ENCODE measurements around the gene THAP8. TPM values are rescaled to one million over a fixed set of nuclear protein-coding genes. Genes with fewer than 3 reads are reported as not detected.

The THAP8 gene
- total and polyA plus RNA-seq, 2 of the 4 experiments (the other 2 are of a cell fraction): 1.8 to 5.9 TPM

- TF ChIP-seq USF2 (IDR thresholded peaks at IDR 0.05; ENCODE audit: low read depth, low read length) (no peak), RFX5 (IDR thresholded peaks at IDR 0.05; ENCODE audit: low read depth, low read length) (no peak), SMC3 (IDR thresholded peaks at IDR 0.05; ENCODE audit: low read depth, low read length) (no peak), MXI1 (IDR thresholded peaks at IDR 0.05; ENCODE audit: borderline replicate concordance, low read depth, low read length) (no peak), RAD21 (IDR thresholded peaks at IDR 0.05; ENCODE audit: low read length) (no peak), BHLHE40 (IDR thresholded peaks at IDR 0.05; ENCODE audit: low read depth, low read length) (no peak), POLR2A (IDR thresholded peaks at IDR 0.05; ENCODE audit: low read depth, low read length) (no peak), CTCF (conservative IDR thresholded peaks at IDR 0.05; ENCODE audit: low read depth, low read length) (no peak), CHD1 (IDR thresholded peaks at IDR 0.05; ENCODE audit: low read depth, low read length) (no peak), FOS (IDR thresholded peaks at IDR 0.05; ENCODE audit: low read depth, low read length) (no peak), RCOR1 (IDR thresholded peaks at IDR 0.05; ENCODE audit: insufficient replicate concordance, low read length) (no peak), MAZ (IDR thresholded peaks at IDR 0.05; ENCODE audit: borderline replicate concordance, low read depth, low read length) (no peak), ELK1 (IDR thresholded peaks at IDR 0.05; ENCODE audit: borderline replicate concordance, low read depth, low read length) (no peak), NFE2L2 (IDR thresholded peaks at IDR 0.05; ENCODE audit: low read depth, low read length) (no peak), MAFK (IDR thresholded peaks at IDR 0.05; ENCODE audit: low read depth, low read length) (no peak), CEBPB (IDR thresholded peaks at IDR 0.05; ENCODE audit: low read depth, low read length) (no peak)
- ChIA-PET POLR2A (ENCODE audit: unreplicated experiment) (no interaction called here), CTCF (no interaction called here)
- no peak for ATAC-seq (ENCODE audit: low read depth)
- Histone ChIP-seq H3K36me3 (ENCODE audit: control insufficient read depth, insufficient read depth, low read length) (no peaks in the 10 kb centered on the region), H3K56ac (ENCODE audit: extremely low read depth, insufficient read depth, low read length) (no peak overlapping the region), H3K79me1 (ENCODE audit: low read depth in 1 of 2, low read length in 2 of 2) (peaks cover 7 to 14% of the 10 kb centered on the region in 2 experiments; a peak in 3 of 4 replicates), H2AK9ac (replicated peaks; ENCODE audit: low read depth, low read length, poor library complexity) (no peak overlapping the region), H3K14ac (replicated peaks; ENCODE audit: low read depth, low read length) (no peak overlapping the region), H3K4me1 (ENCODE audit: control insufficient read depth, insufficient read depth, low read length) (peaks cover 7% of the 10 kb centered on the region; the same call in 1 of the 2 replicates), H3K4me3 (ENCODE audit: insufficient read depth, low read depth, low read length) (no peak overlapping the region), H2AFZ (replicated peaks; ENCODE audit: low read length, poor library complexity) (no peak overlapping the region), H2BK20ac (ENCODE audit: low read depth, low read length) (no peak overlapping the region), H3K18ac (ENCODE audit: low read depth, low read length) (no peak overlapping the region), H3K4me2 (ENCODE audit: low read depth, low read length) (no peak overlapping the region), H4K91ac (ENCODE audit: insufficient read depth, low read depth, low read length) (no peak overlapping the region), H2BK15ac (ENCODE audit: low read depth, low read length) (no peak overlapping the region), H4K8ac (ENCODE audit: low read depth in 2 of 2, low read length in 2 of 2) (no peak overlapping the region), H2BK120ac (ENCODE audit: low read depth, low read length) (no peak overlapping the region), H4K5ac (ENCODE audit: low read depth, low read length) (no peak overlapping the region), H3K9ac (ENCODE audit: low read depth, low read length) (no peak overlapping the region), H3K27me3 (ENCODE audit: control insufficient read depth, insufficient read depth, low read length) (no peaks in the 10 kb centered on the region), H2AK5ac (ENCODE audit: low read depth, low read length) (no peak overlapping the region), H3K23ac (ENCODE audit: low read depth, low read length) (no peak overlapping the region), H2BK5ac (ENCODE audit: low read depth, low read length, poor library complexity, severe bottlenecking) (no peak overlapping the region), H3K4ac (ENCODE audit: low read depth, low read length) (no peak overlapping the region), H3K27ac (ENCODE audit: insufficient read depth, low read length) (no peak overlapping the region), H3K9me3 (ENCODE audit: control insufficient read depth, insufficient read depth, low read length) (no peaks in the 10 kb centered on the region), H3K9me1 (ENCODE audit: insufficient read depth, low read length) (peaks cover 6% of the 10 kb centered on the region), H4K20me1 (ENCODE audit: insufficient read depth, low read length) (no peaks in the 10 kb centered on the region)
- no peak for DNase-seq
- no TSS peak for BruUV-seq (replicated peaks)
- WGBS, 2 experiments (ENCODE audit: extremely low coverage in 2 of 2, insufficient read length in 1 of 2): 100% methylated on average over 3 of the region's 11 CpGs; no CpG with 5 or more reads in 1 of the 2 experiments
- intact Hi-C loops (cut with micrococcal nuclease) (no loop called here), in situ Hi-C loops (cut with MboI; ENCODE audit: low sequenced_read_pairs) (no loop called here), dilution Hi-C loops (cut with HindIII; ENCODE audit: low sequenced_read_pairs, unreplicated experiment) (no loop called here)
These were observed 43.7 kb downstream of the THAP8 start for GRCh38 chr19:36010402-36010801.
